ENCODE measurements around the gene IGIP.
A peak's percentile ranks its signal among the peaks of the same experiment; 100 is the strongest.

Gene IGIP

DNA sequence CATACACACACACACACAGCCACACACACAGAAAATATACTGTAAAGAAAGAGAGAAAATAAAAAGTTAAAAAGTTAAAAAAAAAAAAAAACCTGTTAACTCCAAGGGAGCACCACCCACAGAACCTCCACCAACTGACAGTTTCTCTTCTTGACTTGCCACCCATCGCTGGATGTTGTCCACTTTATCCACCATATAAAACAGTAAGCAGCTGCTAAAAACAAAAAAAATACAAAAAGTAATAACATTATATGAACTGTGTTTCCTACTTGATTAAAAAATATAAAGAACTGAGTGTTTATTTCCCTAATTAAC is 10.6 kb upstream of the IGIP start:
- peaks cover 22% of the 10 kb centered on the region for H3K36me3 ChIP-seq (ENCODE audit: control insufficient read depth, low read length)
- H3K27me3 ChIP-seq (ENCODE audit: control insufficient read depth, low read length): no peaks in the 10 kb centered on the region
- H3K4me2 ChIP-seq (ENCODE audit: low read length): peak overlapping the region; percentile 98
- H3K9me3 ChIP-seq (ENCODE audit: control insufficient read depth, insufficient read depth, low read length): no peaks in the 10 kb centered on the region
- no peak overlapping the region for H3K27ac ChIP-seq (ENCODE audit: low read depth, low read length)
- peaks cover 31% of the 10 kb centered on the region for H4K20me1 ChIP-seq (ENCODE audit: control insufficient read depth, insufficient read depth, low read depth, low read length)
- peaks cover 20% of the 10 kb centered on the region for H3F3A ChIP-seq (ENCODE audit: control insufficient read depth, insufficient read depth)
- H3K4me1 ChIP-seq (ENCODE audit: control insufficient read depth, low read length): peaks cover 55% of the 10 kb centered on the region
- H3K9me2 ChIP-seq (replicated peaks; ENCODE audit: control insufficient read depth, low read length): no peaks in the 10 kb centered on the region
- peak overlapping the region; percentile 92 for H3K4me3 ChIP-seq (ENCODE audit: low read length)
- H3K79me2 ChIP-seq (ENCODE audit: control insufficient read depth, low read length): peaks cover 89% of the 10 kb centered on the region
- TF ChIP-seq, protein P1, sequence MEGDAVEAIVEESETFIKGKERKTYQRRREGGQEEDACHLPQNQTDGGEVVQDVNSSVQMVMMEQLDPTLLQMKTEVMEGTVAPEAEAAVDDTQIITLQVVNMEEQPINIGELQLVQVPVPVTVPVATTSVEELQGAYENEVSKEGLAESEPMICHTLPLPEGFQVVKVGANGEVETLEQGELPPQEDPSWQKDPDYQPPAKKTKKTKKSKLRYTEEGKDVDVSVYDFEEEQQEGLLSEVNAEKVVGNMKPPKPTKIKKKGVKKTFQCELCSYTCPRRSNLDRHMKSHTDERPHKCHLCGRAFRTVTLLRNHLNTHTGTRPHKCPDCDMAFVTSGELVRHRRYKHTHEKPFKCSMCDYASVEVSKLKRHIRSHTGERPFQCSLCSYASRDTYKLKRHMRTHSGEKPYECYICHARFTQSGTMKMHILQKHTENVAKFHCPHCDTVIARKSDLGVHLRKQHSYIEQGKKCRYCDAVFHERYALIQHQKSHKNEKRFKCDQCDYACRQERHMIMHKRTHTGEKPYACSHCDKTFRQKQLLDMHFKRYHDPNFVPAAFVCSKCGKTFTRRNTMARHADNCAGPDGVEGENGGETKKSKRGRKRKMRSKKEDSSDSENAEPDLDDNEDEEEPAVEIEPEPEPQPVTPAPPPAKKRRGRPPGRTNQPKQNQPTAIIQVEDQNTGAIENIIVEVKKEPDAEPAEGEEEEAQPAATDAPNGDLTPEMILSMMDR (IDR thresholded peaks at IDR 0.05; ENCODE audit: low read depth, low read length, poor library complexity, severe bottlenecking): no peak
- no peak for TF ChIP-seq EZH2phosphoT487 (IDR thresholded peaks at IDR 0.05; ENCODE audit: borderline replicate concordance, low read length)

DNA sequence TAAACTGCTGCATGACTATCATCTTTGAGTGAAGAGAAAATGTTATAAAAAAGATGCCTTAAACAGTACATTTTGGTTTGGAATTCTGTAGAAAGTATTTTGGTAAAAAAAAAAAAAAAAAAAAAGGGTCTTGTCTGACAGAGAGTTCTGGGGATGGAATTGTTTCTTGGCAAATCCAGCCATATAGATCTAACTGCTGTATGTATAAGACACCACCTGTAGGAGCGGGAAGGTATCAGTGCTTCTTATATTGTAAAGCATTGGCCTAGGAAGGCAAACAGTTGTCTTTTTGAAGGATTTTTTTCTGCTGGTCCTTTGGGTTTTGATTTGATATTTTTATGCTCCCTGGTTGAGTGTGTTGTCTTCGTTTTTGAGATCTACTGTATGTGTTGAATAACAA is 9.0 kb upstream of the IGIP start:
- Histone ChIP-seq H3K36me3 (ENCODE audit: control insufficient read depth, low read length) (peaks cover 22% of the 10 kb centered on the region), H3K4me1 (ENCODE audit: control insufficient read depth, low read length) (peaks cover 42% of the 10 kb centered on the region), H3K4me3 (ENCODE audit: low read length) (peak overlapping the region; percentile 11; the same call in 1 of the 2 replicates), H3K27me3 (ENCODE audit: control insufficient read depth, low read length) (no peaks in the 10 kb centered on the region), H3K4me2 (ENCODE audit: low read length) (peak overlapping the region; percentile 98), H3F3A (ENCODE audit: control insufficient read depth, insufficient read depth) (peaks cover 9% of the 10 kb centered on the region), H3K79me2 (ENCODE audit: control insufficient read depth, low read length) (peaks cover 86% of the 10 kb centered on the region), H4K20me1 (ENCODE audit: control insufficient read depth, insufficient read depth, low read depth, low read length) (peaks cover 31% of the 10 kb centered on the region), H3K27ac (ENCODE audit: low read depth, low read length) (no peak overlapping the region), H3K9me2 (replicated peaks; ENCODE audit: control insufficient read depth, low read length) (no peaks in the 10 kb centered on the region), H3K9me3 (ENCODE audit: control insufficient read depth, insufficient read depth, low read length) (no peaks in the 10 kb centered on the region)
- TF ChIP-seq, protein P1 (IDR thresholded peaks at IDR 0.05; ENCODE audit: low read depth, low read length, poor library complexity, severe bottlenecking): peak; percentile 15
- no peak for TF ChIP-seq EZH2phosphoT487 (IDR thresholded peaks at IDR 0.05; ENCODE audit: borderline replicate concordance, low read length)

DNA sequence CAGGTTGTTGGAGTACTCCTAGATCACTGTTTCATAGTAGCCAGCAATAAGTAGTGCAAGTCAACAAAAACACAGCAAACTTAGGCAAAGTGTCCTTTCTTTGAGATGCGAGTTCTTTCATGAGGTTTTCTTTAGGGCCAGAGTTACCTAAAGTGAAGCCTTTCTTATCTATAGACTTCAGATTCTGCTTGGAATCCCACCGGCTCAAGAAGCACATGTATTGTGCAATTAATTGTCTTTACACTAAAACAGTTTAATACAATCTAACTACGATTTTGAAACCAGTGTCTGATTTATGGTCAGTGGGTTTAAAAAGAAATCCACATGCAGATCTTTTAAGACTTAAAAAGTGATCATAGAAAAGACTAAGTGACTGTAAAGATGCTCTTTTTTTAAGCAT is 8.2 kb upstream of the IGIP start:
- Histone ChIP-seq H3K4me2 (ENCODE audit: low read length) (peak overlapping the region; percentile 98; the same call in 1 of the 2 replicates), H3K9me2 (replicated peaks; ENCODE audit: control insufficient read depth, low read length) (no peaks in the 10 kb centered on the region), H3F3A (ENCODE audit: control insufficient read depth, insufficient read depth) (peaks cover 1% of the 10 kb centered on the region; the same call in 1 of the 2 replicates), H3K9me3 (ENCODE audit: control insufficient read depth, insufficient read depth, low read length) (no peaks in the 10 kb centered on the region), H3K79me2 (ENCODE audit: control insufficient read depth, low read length) (peaks cover 86% of the 10 kb centered on the region), H3K27ac (ENCODE audit: low read depth, low read length) (no peak overlapping the region), H3K4me1 (ENCODE audit: control insufficient read depth, low read length) (peaks cover 34% of the 10 kb centered on the region), H4K20me1 (ENCODE audit: control insufficient read depth, insufficient read depth, low read depth, low read length) (peaks cover 23% of the 10 kb centered on the region), H3K36me3 (ENCODE audit: control insufficient read depth, low read length) (peaks cover 22% of the 10 kb centered on the region), H3K4me3 (ENCODE audit: low read length) (no peak overlapping the region), H3K27me3 (ENCODE audit: control insufficient read depth, low read length) (no peaks in the 10 kb centered on the region)
- TF ChIP-seq EZH2phosphoT487 (IDR thresholded peaks at IDR 0.05; ENCODE audit: borderline replicate concordance, low read length): no peak
- TF ChIP-seq, protein P1 (IDR thresholded peaks at IDR 0.05; ENCODE audit: low read depth, low read length, poor library complexity, severe bottlenecking): no peak

All from DOHH2 (cell line).